ENCODE data around the gene KLRF1.

KLRF1 gene, protein sequence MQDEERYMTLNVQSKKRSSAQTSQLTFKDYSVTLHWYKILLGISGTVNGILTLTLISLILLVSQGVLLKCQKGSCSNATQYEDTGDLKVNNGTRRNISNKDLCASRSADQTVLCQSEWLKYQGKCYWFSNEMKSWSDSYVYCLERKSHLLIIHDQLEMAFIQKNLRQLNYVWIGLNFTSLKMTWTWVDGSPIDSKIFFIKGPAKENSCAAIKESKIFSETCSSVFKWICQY

DNA sequence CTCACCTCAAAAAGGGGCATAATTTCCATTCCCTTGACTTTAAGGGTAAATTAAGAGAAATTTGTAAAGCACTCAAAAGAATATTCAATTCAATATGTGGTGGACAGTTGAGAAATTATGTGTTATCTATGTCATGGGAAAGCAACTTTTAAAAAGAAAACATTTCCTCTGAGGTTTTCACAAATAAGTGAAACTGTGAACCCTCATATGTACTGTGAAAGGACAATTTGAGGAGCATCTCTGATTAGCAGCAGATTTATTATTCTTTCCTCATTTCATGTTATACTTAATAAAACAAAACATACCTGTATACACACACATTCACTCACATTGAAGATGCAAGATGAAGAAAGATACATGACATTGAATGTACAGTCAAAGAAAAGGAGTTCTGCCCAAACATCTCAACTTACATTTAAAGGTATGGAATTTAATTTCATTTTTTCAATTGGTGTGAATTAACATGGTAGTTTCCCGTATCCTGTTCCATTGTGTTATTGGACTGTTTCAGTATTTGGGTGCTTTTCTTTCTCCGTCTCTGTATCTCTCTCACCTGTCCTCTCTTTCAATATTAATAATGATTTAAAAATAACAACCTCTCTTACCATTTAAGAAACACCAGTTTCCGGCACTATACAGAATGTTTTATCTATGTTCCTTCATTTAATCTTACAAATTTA lies at the start of gene KLRF1:
Gene KLRF1 (plus strand): TSS at position 273 of the 680 bp plus-strand sequence. CDS start 64 bp downstream, at position 337.
- no peak for DNase-seq

DNA sequence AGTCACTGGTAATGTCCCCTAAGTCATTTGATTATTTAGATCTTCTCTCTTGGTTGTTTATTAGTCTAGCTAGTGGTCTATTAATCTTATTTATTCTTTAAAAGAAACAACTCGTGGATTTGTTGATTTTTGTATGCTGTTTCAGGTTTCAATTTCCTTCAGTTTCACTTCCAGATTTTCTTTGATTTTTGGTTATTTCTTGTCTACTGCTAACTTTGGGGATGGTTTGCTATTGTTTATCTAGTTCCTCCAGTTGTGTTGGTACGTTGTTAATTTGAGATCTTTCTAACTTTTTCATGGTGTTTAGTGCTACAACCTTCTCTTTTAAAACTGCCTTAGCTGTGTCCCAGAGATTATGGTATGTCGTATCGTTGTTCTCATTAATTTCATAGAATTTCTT lies 48.1 kb upstream of the KLRF1 start:
- DNase-seq, result no peak

DNA sequence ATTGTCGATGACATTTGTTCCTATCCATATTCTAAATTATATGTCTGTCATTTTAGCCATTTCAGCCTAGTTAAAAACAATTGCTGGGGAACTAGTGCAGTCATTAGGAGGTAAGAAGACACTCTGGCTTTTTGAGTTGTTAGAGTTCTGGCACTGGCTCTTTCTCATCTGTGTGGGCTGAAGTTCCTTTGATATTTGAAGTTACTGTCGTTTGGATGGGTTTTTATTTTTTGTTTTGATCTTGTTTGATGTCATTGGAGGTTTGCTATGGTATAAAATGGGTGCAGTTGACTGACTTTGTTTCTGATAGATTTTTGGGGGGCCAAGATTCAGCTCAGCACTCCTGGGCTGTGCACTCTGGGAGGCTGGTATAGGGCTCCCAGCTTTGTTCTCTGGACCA lies 45.9 kb upstream of the KLRF1 start:
- DNase-seq, result no peak

DNA sequence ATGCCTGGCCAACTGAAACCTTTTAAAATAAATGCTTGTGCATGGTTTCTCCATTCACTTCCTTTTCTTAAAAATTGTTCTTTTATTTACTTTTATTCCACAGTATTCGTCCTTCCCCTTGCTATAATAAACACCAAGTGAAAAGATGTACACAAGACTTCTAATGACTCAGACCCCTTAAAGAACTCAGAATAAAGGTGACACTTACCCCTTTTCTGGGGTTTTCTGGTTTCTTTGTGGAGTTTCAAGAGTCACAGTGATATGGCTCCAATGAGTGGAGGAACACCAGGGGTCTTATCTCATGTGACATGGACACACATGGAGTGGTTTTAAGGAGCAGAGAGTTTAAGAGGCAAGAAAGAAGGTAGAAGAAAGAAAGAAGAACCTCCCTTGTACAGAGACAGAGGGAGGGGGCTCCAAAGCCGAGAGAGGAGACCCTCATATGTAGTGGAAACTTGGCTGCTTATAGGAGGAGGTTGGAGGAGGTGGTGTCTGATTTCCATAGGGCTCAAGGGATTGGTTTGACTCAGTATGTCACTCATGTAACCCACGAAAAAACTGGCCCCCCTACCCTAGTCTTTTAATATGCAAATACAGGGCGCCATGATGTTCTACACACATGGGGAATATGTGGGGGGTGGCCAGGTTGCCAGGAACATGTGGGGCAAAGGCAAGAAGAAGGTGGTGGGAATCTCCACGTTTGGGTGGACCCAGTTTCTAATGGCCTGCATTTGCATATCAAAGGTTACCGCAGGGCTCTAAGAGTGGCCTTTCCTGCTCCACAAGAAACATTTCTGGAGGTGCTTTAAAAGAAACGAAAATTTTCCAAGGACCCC lies 44.5 kb upstream of the KLRF1 start:
- no peak for DNase-seq

DNA sequence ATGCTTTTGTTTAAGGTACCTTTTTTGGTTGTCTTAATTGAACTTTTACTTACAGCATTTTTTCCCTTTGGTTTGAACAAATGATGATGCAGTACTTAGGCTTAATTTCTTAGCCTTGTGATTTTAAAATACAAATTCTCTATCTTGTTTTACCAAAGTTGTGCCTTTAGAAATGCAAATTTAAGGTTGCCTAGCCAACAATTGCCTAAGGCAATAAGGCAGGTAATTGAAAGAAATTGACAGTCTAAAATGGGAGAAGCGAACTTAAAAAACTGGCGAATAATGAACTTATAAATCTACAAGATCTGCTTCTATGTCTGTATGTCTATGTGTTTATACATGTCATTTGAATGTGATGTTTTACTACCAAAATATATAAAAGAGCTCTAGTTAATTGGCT lies 43.0 kb upstream of the KLRF1 start:
- DNase-seq, result no peak

DNA sequence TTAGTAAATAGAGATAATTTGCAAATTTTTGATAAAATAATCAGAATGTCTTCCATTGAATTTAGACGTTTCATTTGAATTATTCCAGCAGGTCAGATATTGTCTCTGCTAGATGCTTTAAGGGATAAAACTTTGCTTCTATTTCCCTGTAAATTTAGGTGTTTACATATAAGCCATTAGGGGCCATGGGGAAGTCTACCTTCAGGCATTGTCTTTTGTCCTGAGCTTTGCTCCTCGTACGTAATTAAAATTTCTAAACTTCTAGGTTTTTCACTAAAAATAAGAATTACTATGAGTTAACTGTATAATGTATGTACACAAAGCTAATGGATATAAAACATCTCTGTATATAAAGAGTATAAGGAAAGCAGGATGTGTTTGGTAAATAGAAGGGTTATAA lies 42.5 kb upstream of the KLRF1 start:
- DNase-seq, result no peak

DNA sequence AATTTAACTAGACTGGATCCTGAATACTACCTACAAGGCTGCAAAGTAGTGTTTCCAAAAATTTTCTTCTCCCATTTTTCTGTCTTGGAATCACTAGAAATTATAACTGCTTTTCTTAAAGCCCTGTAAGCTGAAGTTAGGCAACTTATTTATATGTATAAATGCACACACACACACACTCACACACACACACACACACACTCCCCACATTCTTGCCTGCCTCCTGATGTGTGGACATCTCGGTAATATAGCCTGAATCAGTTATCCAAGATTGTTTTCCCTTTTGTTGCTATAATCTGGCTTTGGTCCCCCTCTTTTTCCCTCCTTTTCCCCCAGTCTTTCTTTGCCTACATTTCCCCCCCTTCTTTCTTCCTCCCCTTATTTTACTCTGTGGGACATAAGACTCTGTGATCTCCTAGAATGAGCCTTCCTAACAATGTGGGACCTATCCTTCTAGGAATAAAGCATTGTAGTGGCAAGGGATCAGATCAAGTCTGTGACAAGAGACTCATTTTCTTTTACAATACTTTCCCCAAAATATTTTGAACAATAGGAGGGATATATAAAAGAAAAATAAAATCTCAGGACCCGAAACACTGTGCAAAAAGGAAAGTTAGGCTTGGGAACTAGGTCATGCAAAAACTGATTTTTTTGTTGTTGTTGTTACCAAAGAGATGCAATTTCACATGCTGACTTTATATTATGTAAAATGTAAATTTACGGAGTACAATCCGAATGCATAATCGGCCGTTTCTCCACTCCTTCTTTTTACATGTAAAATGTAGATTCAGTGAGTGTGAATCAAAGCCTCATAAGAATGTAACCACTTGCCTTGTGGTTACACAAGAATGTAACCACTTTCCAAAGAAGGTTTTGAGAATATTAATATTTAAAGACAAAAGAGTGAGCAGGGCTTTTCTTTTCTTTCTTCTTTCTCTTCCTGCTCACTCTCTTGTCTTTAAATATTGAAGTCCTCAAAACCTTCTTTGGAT lies 40.3 kb upstream of the KLRF1 start:
- no peak for DNase-seq

DNA sequence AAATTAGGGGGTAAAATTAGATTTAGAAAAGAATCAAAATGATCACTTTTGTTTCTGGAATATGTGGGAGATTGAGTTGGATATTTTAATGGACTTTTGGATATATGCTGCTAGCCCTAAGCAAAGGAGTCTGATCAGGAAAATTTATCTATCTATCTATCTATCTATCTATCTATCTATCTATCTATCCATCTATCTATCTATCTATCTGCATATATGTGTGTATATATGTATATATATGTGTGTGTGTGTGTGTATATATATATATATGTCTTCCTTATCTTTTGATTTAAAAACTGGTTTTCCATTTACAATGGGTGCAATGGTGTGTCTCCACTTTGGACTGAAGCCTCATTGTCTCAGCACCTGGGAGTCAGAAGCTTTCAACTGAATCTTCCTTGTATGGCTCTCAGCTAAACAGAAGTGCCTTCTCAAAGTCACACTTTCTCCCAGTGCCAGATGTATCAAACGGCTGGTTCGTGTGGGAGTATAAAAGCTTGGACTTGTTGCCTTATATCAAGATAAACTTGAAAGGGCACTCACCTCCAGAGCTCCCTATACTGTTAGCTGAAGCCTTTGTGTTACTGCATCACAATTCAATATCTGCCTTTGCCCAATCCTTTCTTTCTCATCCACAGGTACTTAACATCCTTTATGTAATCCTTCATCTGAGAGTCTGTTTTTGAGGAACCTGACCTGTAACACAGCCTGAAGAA lies 34.9 kb upstream of the KLRF1 start:
- no peak for DNase-seq

DNA sequence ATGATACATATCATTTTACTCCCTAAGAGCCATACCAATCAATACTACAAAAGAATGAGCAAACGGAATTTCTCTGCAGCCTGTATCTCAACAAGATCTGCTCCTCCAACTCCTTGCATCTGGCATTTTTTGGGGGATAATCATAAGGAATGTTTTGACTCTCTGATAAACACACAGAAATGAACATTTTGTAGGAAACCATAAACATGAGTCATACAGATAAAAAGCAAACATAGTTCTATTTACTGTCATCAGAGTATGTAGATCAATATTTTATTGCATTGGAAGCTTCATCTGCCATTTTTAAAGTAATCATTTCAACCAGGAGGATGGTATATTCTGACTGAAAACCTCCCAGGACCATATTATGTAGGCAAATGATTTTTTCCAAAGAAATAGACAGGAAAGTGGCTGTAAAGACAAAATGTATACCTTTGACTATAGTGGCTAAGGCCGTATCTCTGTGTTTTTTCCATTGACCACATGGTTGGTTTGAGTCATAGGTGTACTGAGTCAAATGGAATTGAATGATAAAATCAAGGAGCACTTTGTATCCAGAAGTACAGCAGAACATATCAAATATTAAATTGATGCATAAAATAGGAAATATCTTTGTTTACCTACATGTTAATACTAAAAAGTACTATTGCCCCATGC lies 34.2 kb upstream of the KLRF1 start:
- no peak for DNase-seq

DNA sequence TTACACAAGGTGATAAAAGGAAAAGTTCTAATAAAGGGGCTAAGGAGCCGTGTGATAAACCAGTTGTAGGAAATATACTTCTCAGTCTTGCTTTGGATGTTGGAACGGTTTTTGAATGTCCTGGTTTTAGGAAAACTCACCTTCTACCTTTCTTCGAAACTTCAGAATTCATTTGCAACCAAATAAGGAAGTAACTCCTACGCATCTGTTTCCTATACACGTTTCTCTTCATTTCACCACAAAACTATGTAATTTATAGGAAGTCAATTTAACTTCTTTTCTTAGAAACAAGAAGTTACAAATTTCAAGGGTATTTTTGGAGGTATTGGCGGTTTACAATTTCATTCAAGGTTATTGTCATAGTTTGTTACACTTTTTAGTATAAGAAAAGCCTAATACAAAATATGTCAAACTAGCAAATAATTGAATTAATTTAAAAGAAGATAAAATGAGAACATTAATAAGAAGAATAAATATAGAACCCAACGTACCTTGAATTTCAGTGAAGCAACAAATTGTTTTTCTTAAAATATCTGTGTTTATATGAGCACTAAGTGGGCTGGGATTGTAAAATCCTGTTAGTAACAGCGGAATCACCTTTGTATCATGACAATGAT lies 33.4 kb upstream of the KLRF1 start:
- DNase-seq, result peak; percentile 55

DNA sequence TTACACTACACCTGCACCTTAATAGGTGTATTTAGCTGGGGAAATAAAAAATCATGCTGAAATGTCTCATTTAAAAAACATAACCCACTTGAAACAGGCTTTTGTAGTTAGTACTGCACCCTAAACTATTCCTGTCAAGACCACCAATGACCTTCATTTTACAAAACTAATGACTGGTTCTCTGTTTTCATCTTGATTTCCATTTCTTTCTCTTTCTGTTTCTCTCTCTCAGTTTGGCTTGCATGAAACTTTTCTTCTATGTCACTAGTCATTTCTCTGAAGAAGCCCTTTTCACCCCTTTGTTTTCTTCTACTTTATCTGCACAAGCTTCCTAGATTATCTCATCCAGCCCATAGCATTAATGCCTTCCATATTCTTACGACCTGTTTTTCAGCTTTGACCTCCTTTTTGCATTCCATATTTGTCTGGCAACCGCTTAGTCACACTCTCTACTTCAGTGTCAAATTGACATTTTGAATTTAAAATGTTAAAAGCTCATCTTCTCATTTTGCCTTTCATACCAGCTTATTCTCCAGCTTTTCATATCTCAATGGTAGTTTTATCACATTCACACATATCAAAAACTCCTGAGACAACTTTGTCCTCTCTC lies 32.7 kb upstream of the KLRF1 start:
- peak; percentile 24 for DNase-seq

DNA sequence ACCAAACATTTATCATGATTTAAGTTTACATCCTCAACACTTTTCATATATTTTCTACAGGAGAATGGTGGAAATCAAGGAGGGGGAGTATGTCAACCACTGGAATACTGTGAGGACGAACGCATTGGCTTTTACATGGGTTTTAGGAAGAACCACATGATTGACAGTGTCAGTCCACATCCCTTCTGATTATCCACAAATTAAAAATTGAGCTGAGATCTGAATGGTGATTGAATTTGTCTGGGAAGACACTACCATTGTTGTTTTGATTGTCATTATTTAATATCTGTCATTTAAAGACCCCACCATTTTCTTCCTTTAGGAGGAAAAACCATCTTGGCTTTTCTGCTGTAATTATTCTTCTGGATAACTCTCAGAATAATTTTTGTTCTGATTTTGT lies 31.3 kb upstream of the KLRF1 start:
- no peak for DNase-seq

DNA sequence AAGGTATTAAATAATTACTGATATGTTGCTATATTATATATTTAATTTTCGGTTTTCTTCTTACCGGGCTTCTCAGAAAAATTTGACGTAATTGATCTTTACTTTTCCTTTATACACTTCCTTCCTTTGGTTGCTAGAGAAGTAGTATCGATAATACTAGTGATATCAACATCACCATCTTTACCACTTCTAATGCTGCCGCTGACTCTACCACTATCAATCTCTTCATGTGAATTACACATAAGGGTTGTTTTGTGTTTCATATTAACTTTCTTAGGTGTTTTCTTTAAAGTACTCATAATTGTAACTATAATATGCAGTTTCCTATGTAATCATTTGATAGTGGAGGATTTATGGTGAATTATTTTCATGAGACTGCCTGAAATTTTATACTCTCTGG lies 30.9 kb upstream of the KLRF1 start:
- DNase-seq, result peak; percentile 78

DNA sequence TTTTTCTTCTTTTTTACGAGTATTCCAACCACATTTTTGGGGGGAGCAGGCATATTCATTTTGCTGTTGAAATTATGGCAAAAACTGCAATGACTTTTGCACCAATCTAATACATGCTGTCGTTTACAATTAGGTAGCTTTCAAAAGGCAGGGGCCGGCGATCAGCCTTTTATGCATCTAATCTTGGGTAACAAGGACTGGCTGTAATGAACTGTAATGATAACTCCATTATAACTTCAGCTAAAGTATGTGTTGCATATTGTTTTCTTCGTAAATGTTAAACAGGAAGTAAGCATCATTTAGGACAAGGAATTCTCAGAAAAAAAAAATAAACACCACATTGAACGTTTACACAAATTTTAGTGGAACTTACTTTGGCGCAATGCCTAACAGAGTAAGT lies 30.3 kb upstream of the KLRF1 start:
- DNase-seq, result no peak

DNA sequence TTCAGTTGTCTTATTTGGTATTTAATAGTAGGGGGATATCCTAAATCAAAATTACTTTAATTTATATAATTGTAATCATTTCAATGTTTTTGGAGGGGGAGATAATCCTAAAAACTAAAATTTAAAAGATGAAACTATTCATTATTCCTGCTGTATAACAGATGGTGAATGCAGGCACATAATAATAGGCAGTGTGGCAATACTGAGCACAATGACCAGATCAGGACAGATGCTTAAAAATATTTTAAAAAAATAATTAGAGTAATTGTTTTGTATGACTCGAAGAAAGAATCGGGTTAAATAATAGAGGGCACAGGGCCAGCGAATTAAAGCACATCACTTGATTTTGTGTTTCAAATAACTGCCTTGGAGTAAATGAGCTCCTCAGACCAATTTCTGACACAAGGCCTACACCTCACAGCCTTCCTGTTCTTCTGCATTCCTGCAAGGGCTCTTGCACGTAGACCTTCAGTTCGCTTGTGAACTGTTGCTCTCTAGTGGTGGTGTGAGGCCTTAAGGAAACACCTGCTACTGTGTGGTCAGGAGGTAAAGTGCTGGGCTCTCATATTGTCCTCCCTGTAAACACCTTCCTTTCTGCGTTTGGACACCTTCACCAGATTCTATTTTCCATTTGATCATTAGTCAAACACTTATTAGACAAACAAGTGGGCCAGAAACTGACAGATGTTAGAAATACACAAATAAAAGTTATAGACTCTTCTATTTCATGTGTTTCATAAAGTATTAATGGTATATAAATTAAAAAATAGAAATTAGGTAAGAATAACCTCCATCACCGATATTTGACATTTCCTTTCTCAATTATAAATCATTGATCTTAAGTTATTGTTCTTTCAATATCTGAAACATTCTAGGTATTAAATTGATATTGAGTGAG lies 29.3 kb upstream of the KLRF1 start:
- peak; percentile 88 for DNase-seq

DNA sequence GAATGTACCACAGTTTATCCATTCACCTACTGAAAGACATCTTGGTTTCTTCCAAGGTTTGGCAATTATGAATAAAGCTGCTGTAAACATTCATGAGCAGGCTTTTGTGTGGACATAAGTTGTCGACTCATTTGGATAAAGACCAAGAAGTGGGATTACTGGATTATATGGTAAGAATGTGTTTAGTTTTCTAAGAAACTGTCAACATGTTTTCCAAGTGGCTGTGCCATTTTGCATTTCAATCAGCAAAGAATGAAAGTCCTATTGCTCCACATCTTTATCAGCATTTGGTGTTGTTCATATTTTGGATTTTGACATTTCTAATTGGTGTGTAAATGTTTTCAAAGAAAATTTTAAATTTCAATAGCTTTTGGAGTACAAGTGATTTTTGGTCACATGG lies 27.3 kb upstream of the KLRF1 start:
- no peak for DNase-seq

DNA sequence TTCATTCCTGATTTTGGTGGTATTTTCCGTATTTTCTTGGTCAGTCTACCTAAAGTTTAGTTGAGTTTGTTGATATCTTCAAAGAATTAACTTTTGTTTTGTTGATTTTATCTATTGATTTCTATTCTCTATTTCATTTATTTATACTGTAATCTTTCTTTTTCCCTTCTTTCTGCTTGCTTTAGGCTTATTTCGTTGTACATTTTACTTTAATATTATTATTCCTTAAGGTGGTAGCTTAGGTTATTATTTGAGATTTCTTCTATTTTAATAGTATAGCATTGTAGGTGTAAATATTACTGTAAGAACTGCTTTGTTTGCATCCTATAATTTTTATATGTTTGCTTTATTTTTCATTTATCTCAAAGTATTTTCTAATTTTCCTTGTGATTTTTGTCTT lies 21.4 kb upstream of the KLRF1 start:
- DNase-seq, result no peak

DNA sequence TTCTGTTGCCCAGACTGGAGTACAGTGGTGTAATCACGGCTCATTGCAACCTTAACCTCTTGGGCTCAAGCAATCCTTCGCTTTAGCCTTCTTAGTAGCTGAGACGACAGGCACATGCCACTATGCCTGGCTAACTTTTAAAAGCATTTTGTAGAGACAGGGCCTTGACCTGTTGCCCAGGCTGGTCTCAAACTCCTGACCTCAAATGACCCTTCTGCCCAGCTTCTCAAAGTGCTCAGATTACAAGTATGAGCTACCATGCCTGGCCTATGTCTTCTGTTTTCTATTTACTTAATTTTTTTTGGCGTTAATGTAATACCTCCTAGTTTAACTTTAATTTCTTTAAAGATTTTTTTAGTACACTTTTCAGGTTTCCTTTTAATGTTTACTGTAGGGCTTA lies 20.6 kb upstream of the KLRF1 start:
- no peak for DNase-seq

DNA sequence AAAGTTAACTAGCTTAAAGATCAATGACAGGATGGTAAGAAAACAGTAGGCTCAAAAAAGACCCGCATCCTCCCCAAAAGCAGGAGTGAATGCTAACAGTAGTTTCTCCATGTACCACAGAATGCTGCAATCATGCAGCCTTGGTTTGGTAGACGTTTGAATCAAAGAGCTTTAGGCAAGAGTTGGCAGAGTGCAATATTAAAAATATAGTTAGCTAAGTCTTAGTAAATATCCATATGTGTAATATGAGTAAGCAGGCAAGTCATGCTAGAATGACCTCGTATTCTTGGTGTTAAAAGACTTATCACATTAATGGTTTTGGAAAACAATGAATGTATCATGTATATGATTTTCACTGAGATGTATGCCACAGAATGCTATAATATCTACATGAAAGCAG lies 18.8 kb upstream of the KLRF1 start:
- no peak for DNase-seq

DNA sequence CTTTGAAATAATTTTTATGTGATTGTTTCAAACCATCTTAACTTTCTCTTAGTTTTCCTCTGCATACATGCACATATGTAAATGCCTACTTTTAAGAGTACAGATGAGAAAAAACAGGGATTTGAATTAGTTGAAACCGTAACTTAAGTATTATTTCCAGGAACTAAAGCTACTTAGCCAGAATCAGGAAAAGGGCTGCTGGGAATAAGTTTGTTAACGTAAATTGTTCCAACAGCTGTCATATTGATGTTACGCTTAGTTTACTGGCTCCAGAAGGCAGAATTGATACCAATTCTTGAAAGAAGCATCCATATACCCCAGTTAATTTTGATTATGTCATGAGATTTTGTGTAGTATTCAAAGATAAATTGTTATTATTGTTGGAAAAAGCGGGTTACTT lies 17.9 kb upstream of the KLRF1 start:
- no peak for DNase-seq

Data from CD4-positive, alpha-beta T cell treated with Interleukin-17A for 1 hour (primary cell).